Measurements from ENCODE around the gene SP3. TPM values are rescaled to one million over a fixed set of nuclear protein-coding genes. Genes with fewer than 3 reads are reported as not detected.

Gene SP3
- total RNA-seq, 1 experiment from 2014 or later: 53.7 TPM

GRCh38 chr2:173997269-173997668 is 32.1 kb upstream of the SP3 start:
- DNase-seq (ENCODE audit: low spot score): no peak

GRCh38 chr2:173996766-173997165 is 31.6 kb upstream of the SP3 start:
- DNase-seq (ENCODE audit: low spot score): no peak

- DNase-seq (ENCODE audit: low spot score): no peak
These were observed 28.3 kb upstream of the SP3 start for GRCh38 chr2:173993459-173993858.

GRCh38 chr2:173991856-173992588 is 26.8 kb upstream of the SP3 start:
- no peak for DNase-seq (ENCODE audit: low spot score)

- DNase-seq (ENCODE audit: low spot score): peak; percentile 21
These were observed 26.0 kb upstream of the SP3 start for GRCh38 chr2:173990970-173991819.

GRCh38 chr2:173990245-173990644 is 25.1 kb upstream of the SP3 start:
- no peak for DNase-seq (ENCODE audit: low spot score)

GRCh38 chr2:173989884-173990215 is 24.7 kb upstream of the SP3 start:
- no peak for DNase-seq (ENCODE audit: low spot score)

- DNase-seq (ENCODE audit: low spot score): no peak
These were observed 24.1 kb upstream of the SP3 start for GRCh38 chr2:173989160-173989883.

- no peak for DNase-seq (ENCODE audit: low spot score)
These were observed 21.6 kb upstream of the SP3 start for GRCh38 chr2:173986805-173987204.

GRCh38 chr2:173985605-173985992 is 20.4 kb upstream of the SP3 start:
- DNase-seq (ENCODE audit: low spot score): no peak

GRCh38 chr2:173984866-173985604 is 19.9 kb upstream of the SP3 start:
- no peak for DNase-seq (ENCODE audit: low spot score)

- DNase-seq (ENCODE audit: low spot score): no peak
These were observed 18.3 kb upstream of the SP3 start for GRCh38 chr2:173983391-173983871.

- DNase-seq (ENCODE audit: low spot score): no peak
These were observed 17.7 kb upstream of the SP3 start for GRCh38 chr2:173982918-173983317.

- DNase-seq (ENCODE audit: low spot score): no peak
These were observed 17.1 kb upstream of the SP3 start for GRCh38 chr2:173982182-173982714.

GRCh38 chr2:173981520-173981919 is 16.3 kb upstream of the SP3 start:
- no peak for DNase-seq (ENCODE audit: low spot score)

- DNase-seq (ENCODE audit: low spot score): no peak
These were observed 14.7 kb upstream of the SP3 start for GRCh38 chr2:173979751-173980351.

- no peak for DNase-seq (ENCODE audit: low spot score)
These were observed 13.3 kb upstream of the SP3 start for GRCh38 chr2:173978447-173978846.

- DNase-seq (ENCODE audit: low spot score): peak; percentile 8
These were observed 7.5 kb upstream of the SP3 start for GRCh38 chr2:173972636-173973035.

- no peak for DNase-seq (ENCODE audit: low spot score)
These were observed 7.0 kb upstream of the SP3 start for GRCh38 chr2:173972165-173972564.

- DNase-seq (ENCODE audit: low spot score): no peak
These were observed 5.3 kb upstream of the SP3 start for GRCh38 chr2:173970516-173970924.

GRCh38 chr2:173969886-173970285 is 4.7 kb upstream of the SP3 start:
- DNase-seq (ENCODE audit: low spot score): no peak

All from H4 (cell line).